Measurements from ENCODE around the gene COL24A1. TPM values are rescaled to one million over a fixed set of nuclear protein-coding genes. Genes with fewer than 3 reads are reported as not detected.
A peak's percentile ranks its signal among the peaks of the same experiment; 100 is the strongest.
"Not testable (repeated sequence)": the region's sequence is repeated elsewhere in the genome, so short reads cannot be mapped to it uniquely, and the experiment has no call there.

The COL24A1 gene
- total RNA-seq, 1 donor: 6.7 TPM

- no peak for DNase-seq (ENCODE audit: low read depth in 2 of 3, low spot score in 2 of 3)
Measured at GRCh38 chr1:86154571-86155050, 2.0 kb downstream of the COL24A1 start.

GRCh38 chr1:86153836-86154235 is 2.7 kb downstream of the COL24A1 start:
- DNase-seq (ENCODE audit: low read depth in 2 of 3, low spot score in 2 of 3): no peak

- no peak for DNase-seq (ENCODE audit: low read depth in 2 of 3, low spot score in 2 of 3)
Measured at GRCh38 chr1:86152887-86153286, 3.7 kb downstream of the COL24A1 start.

GRCh38 chr1:86151427-86151826 is 5.1 kb downstream of the COL24A1 start:
- DNase-seq (ENCODE audit: low read depth in 2 of 3, low spot score in 2 of 3): no peak

GRCh38 chr1:86150553-86151055 is 6.0 kb downstream of the COL24A1 start:
- DNase-seq (ENCODE audit: low read depth in 2 of 3, low spot score in 2 of 3): no peak

GRCh38 chr1:86149591-86149990 is 7.0 kb downstream of the COL24A1 start:
- DNase-seq (ENCODE audit: low read depth in 2 of 3, low spot score in 2 of 3): no peak

- no peak for DNase-seq (ENCODE audit: low read depth in 2 of 3, low spot score in 2 of 3)
Measured at GRCh38 chr1:86147755-86148154, 8.8 kb downstream of the COL24A1 start.

GRCh38 chr1:86146566-86146965 is 10.0 kb downstream of the COL24A1 start:
- DNase-seq (ENCODE audit: low read depth in 2 of 3, low spot score in 2 of 3): no peak

GRCh38 chr1:86140281-86140880 is 16.2 kb downstream of the COL24A1 start:
- no peak for DNase-seq (ENCODE audit: low read depth in 2 of 3, low spot score in 2 of 3)

GRCh38 chr1:86138746-86139145 is 17.8 kb downstream of the COL24A1 start:
- no peak for DNase-seq (ENCODE audit: low read depth in 2 of 3, low spot score in 2 of 3)

- peak in 2 of 3 donors; percentile 63 to 86 for DNase-seq (ENCODE audit: low read depth in 2 of 3, low spot score in 2 of 3)
Measured at GRCh38 chr1:86137436-86137835, 19.1 kb downstream of the COL24A1 start.

GRCh38 chr1:86119214-86119764 is 37.3 kb downstream of the COL24A1 start:
- no peak for DNase-seq (ENCODE audit: low read depth in 2 of 3, low spot score in 2 of 3)

- no peak for DNase-seq (ENCODE audit: low read depth in 2 of 3, low spot score in 2 of 3)
Measured at GRCh38 chr1:86114816-86115400, 41.7 kb downstream of the COL24A1 start.

GRCh38 chr1:86114236-86114635 is 42.3 kb downstream of the COL24A1 start:
- no peak for DNase-seq (ENCODE audit: low read depth in 2 of 3, low spot score in 2 of 3)

GRCh38 chr1:86111590-86111989 is 45.0 kb downstream of the COL24A1 start:
- DNase-seq (ENCODE audit: low read depth in 2 of 3, low spot score in 2 of 3): not testable (repeated sequence)

- no peak for DNase-seq (ENCODE audit: low read depth in 2 of 3, low spot score in 2 of 3)
Measured at GRCh38 chr1:86110451-86111129, 46.0 kb downstream of the COL24A1 start.

- DNase-seq (ENCODE audit: low read depth in 2 of 3, low spot score in 2 of 3): no peak
Measured at GRCh38 chr1:86105533-86105866, 51.1 kb downstream of the COL24A1 start.

GRCh38 chr1:86104606-86105532 is 51.7 kb downstream of the COL24A1 start:
- DNase-seq (ENCODE audit: low read depth in 2 of 3, low spot score in 2 of 3): no peak

GRCh38 chr1:86101616-86102015 is 55.0 kb downstream of the COL24A1 start:
- no peak for DNase-seq (ENCODE audit: low read depth in 2 of 3, low spot score in 2 of 3)

- DNase-seq (ENCODE audit: low read depth in 2 of 3, low spot score in 2 of 3): no peak
Measured at GRCh38 chr1:86100401-86100800, 56.2 kb downstream of the COL24A1 start.

GRCh38 chr1:86089765-86090164 is 66.8 kb downstream of the COL24A1 start:
- no peak for DNase-seq (ENCODE audit: low read depth in 2 of 3, low spot score in 2 of 3)
